GM12864 (cell line): Measurements from ENCODE around the gene GPR108.
"Not testable (repeated sequence)": the region's sequence is repeated elsewhere in the genome, so short reads cannot be mapped to it uniquely, and the experiment has no call there.

Source experiments
- DNase-seq: peaks from one replicate; pipeline ENCODE4 v3.0.0-alpha.2; 2011; ENCODE audit warnings: low read depth
- H3K4me3 ChIP-seq: 2 replicates; pipeline ENCODE4 v1.5.1; 2011; ENCODE audit warnings: mild to moderate bottlenecking, low read depth, low read length, control low read depth
- CTCF ChIP-seq: IDR thresholded peaks from 2 replicates; pipeline ENCODE4 v1.5.1; 2011; ENCODE audit warnings: low read depth, mild to moderate bottlenecking, moderate library complexity, low read length, control low read depth, inconsistent platforms; ENCODE audit errors: missing control alignments

Gene GPR108

DNA sequence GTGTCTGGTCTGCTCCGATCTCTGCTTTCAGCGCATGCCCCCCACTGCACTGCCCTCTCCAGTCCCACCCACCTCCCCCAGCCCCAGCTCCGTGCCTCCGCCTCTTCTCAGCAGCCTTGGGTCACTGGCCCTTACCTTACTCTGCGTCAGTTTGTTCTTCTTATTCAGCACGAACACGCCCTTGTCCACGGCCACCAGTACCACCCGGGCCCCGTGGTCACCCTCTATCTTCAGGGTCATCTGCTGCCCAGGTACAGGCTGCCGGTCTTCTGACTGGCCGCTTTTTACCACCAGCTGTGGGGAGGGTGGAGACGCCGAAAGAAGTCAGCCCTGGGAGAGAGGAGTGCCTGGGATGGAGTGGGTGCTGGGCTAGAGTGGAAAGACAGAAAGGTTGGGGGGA, 27.8 kb downstream of the GPR108 start:
- DNase-seq, result no peak
- TF ChIP-seq CTCF, result no peak
- H3K4me3 ChIP-seq, result no peak overlapping the region

DNA sequence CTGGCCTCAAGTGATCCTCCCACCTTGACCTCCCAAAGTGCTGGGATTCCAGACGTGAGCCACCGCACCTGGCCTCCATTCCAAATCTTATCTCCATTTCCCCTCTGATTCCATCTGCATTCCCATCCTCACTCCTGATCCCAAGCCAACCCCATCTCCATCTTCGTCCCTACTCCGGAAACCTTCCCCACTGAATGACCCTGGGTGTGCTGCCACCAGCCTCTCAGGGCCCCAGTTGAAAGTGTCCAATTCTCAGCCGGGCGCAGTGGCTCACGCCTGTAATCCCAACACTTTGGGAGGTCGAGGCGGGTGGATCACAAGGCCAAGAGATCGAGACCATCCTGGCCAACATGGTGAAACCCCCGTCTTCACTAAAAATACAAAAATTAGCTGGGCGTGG, 28.5 kb downstream of the GPR108 start:
- not testable (repeated sequence) for DNase-seq, H3K4me3 ChIP-seq

GRCh38 chr19:6708346-6708745, 29.0 kb downstream of the GPR108 start:
- no peak for DNase-seq
- no peak overlapping the region for H3K4me3 ChIP-seq
- no peak for TF ChIP-seq CTCF

DNA sequence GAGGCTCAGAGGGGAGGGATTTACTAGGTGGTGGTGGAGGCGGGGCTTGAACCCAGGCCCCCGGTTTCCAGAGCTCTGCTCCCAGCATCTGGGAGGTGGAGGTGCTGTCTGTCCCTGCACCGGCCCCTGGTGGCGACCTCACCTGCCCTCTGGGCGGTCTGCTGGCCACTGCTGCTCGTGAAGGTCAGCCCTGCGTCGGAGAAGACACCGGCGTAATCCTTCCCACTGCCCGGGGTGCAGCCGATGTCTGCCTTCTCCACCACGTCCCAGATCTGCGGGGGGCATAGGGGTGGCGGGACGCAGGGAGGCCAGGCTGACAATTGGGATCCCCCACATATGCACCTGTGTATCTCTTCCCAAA, 29.7 kb downstream of the GPR108 start:
- no peak for DNase-seq
- no peak for TF ChIP-seq CTCF
- H3K4me3 ChIP-seq, result no peak overlapping the region

GRCh38 chr19:6707011-6707657, 30.2 kb downstream of the GPR108 start:
- no peak for TF ChIP-seq CTCF
- no peak overlapping the region for H3K4me3 ChIP-seq
- DNase-seq, result no peak

- no peak for DNase-seq
- TF ChIP-seq CTCF, result no peak
- no peak overlapping the region for H3K4me3 ChIP-seq
Measured at GRCh38 chr19:6706633-6706958, 30.8 kb downstream of the GPR108 start.

- no peak for DNase-seq
- no peak overlapping the region for H3K4me3 ChIP-seq
- TF ChIP-seq CTCF, result no peak
Measured at GRCh38 chr19:6705931-6706632, 31.3 kb downstream of the GPR108 start.
